ENCODE data around the gene PTPRT. TPM values are rescaled to one million over a fixed set of nuclear protein-coding genes. Genes with fewer than 3 reads are reported as not detected.

Gene PTPRT
- total and polyA plus RNA-seq, 4 donors = 0.14 to 2.8 (median 0.40) TPM

GRCh38 chr20:42763015-42763414 lies 426.7 kb downstream of the PTPRT start:
- TF ChIP-seq HNF4G (IDR thresholded peaks at IDR 0.05) (no peak), HNF4A (conservative IDR thresholded peaks at IDR 0.05) (no peak), RXRA (IDR thresholded peaks at IDR 0.05) (no peak), SP1 (IDR thresholded peaks at IDR 0.05) (no peak), CTCF (IDR thresholded peaks at IDR 0.05; ENCODE audit: low read depth, low read length, missing input control) (no peak)
- TF ChIP-seq, protein P1, sequence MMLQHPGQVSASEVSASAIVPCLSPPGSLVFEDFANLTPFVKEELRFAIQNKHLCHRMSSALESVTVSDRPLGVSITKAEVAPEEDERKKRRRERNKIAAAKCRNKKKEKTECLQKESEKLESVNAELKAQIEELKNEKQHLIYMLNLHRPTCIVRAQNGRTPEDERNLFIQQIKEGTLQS (IDR thresholded peaks at IDR 0.05) = no peak
- TF ChIP-seq, protein P2, sequence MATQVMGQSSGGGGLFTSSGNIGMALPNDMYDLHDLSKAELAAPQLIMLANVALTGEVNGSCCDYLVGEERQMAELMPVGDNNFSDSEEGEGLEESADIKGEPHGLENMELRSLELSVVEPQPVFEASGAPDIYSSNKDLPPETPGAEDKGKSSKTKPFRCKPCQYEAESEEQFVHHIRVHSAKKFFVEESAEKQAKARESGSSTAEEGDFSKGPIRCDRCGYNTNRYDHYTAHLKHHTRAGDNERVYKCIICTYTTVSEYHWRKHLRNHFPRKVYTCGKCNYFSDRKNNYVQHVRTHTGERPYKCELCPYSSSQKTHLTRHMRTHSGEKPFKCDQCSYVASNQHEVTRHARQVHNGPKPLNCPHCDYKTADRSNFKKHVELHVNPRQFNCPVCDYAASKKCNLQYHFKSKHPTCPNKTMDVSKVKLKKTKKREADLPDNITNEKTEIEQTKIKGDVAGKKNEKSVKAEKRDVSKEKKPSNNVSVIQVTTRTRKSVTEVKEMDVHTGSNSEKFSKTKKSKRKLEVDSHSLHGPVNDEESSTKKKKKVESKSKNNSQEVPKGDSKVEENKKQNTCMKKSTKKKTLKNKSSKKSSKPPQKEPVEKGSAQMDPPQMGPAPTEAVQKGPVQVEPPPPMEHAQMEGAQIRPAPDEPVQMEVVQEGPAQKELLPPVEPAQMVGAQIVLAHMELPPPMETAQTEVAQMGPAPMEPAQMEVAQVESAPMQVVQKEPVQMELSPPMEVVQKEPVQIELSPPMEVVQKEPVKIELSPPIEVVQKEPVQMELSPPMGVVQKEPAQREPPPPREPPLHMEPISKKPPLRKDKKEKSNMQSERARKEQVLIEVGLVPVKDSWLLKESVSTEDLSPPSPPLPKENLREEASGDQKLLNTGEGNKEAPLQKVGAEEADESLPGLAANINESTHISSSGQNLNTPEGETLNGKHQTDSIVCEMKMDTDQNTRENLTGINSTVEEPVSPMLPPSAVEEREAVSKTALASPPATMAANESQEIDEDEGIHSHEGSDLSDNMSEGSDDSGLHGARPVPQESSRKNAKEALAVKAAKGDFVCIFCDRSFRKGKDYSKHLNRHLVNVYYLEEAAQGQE (IDR thresholded peaks at IDR 0.05) = no peak
- Histone ChIP-seq H3K4me3 (ENCODE audit: low read depth in 1 of 3, low read length in 3 of 3) (no peak overlapping the region), H3K27me3 (ENCODE audit: control insufficient read depth in 4 of 4, insufficient read depth in 4 of 4, low read length in 3 of 4) (no peaks in the 10 kb centered on the region), H3K9me3 (ENCODE audit: control insufficient read depth in 4 of 4, low read length in 3 of 4) (peaks cover 0 to 6% (median 0%) of the 10 kb centered on the region in 4 donors), H3K4me1 (ENCODE audit: control insufficient read depth in 4 of 4, insufficient read depth in 4 of 4, low read length in 3 of 4) (no peaks in the 10 kb centered on the region), H3K27ac (ENCODE audit: low read depth in 1 of 2, low read length in 2 of 2) (no peak overlapping the region), H3K36me3 (ENCODE audit: control insufficient read depth in 4 of 4, insufficient read depth in 3 of 4, low read depth in 1 of 4, low read length in 3 of 4) (no peaks in the 10 kb centered on the region), H3K9ac (ENCODE audit: low read depth in 1 of 2, low read length in 2 of 2) (no peak overlapping the region)
- 78% methylated on average over 1 of the region's 1 CpG for WGBS
- no peak for DNase-seq (ENCODE audit: low spot score)

DNA sequence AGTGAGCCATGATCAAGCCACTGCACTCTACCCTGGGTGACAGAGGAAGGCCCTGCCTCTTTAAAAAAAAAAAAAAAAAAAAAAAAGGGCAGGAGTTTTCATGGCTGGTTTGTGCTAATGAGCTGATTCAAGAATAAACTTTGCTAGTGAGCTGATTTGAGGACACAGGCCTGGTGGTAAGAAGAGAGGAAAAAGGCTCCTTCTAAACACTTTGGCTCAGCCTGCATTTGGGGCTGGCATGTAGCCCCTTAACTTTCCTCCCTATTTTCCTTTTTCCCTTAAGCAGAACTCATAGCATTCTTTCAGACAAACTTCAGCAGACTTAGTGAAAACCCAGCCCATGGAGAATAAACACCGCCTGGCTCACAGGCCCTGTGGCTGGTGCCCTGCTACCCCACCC lies 432.7 kb downstream of the PTPRT start:
- Histone ChIP-seq H3K36me3 (ENCODE audit: control insufficient read depth in 4 of 4, insufficient read depth in 3 of 4, low read depth in 1 of 4, low read length in 3 of 4) (no peaks in the 10 kb centered on the region), H3K4me3 (ENCODE audit: low read depth in 1 of 3, low read length in 3 of 3) (no peak overlapping the region), H3K27ac (ENCODE audit: low read depth in 1 of 2, low read length in 2 of 2) (no peak overlapping the region), H3K9me3 (ENCODE audit: control insufficient read depth in 4 of 4, low read length in 3 of 4) (peaks cover 0 to 6% (median 0%) of the 10 kb centered on the region in 4 donors), H3K4me1 (ENCODE audit: control insufficient read depth in 4 of 4, insufficient read depth in 4 of 4, low read length in 3 of 4) (no peaks in the 10 kb centered on the region), H3K27me3 (ENCODE audit: control insufficient read depth in 4 of 4, insufficient read depth in 4 of 4, low read length in 3 of 4) (no peaks in the 10 kb centered on the region), H3K9ac (ENCODE audit: low read depth in 1 of 2, low read length in 2 of 2) (no peak overlapping the region)
- 82% methylated on average over 1 of the region's 1 CpG for WGBS
- TF ChIP-seq GABPA (IDR thresholded peaks at IDR 0.05 in 1 of 2, conservative IDR thresholded peaks at IDR 0.05 in 1 of 2) = no peak
- TF ChIP-seq, protein P3, sequence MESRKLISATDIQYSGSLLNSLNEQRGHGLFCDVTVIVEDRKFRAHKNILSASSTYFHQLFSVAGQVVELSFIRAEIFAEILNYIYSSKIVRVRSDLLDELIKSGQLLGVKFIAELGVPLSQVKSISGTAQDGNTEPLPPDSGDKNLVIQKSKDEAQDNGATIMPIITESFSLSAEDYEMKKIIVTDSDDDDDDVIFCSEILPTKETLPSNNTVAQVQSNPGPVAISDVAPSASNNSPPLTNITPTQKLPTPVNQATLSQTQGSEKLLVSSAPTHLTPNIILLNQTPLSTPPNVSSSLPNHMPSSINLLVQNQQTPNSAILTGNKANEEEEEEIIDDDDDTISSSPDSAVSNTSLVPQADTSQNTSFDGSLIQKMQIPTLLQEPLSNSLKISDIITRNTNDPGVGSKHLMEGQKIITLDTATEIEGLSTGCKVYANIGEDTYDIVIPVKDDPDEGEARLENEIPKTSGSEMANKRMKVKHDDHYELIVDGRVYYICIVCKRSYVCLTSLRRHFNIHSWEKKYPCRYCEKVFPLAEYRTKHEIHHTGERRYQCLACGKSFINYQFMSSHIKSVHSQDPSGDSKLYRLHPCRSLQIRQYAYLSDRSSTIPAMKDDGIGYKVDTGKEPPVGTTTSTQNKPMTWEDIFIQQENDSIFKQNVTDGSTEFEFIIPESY (IDR thresholded peaks at IDR 0.05) = no peak
- DNase-seq (ENCODE audit: low spot score) = no peak

DNA sequence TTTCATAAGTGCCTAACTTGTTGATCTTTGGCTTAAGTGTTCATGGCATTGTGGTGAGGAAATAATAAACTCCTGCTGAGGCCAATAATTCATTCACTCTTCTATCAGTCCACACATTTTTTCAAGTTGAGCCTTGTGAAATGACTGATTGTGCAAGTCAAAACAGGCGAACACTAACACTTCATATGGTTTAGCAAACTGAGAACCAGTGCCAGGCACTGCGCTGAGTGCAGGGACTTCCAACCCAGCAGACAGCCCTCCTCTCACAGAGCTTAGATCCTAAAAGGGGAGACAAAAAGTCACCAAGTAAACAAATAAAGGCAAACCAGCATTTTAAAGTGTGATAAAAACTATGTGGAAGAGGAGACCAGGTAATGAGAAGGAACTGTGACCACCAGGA lies 435.0 kb downstream of the PTPRT start:
- TF ChIP-seq, protein P4, sequence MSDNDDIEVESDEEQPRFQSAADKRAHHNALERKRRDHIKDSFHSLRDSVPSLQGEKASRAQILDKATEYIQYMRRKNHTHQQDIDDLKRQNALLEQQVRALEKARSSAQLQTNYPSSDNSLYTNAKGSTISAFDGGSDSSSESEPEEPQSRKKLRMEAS (IDR thresholded peaks at IDR 0.05) = no peak
- TF ChIP-seq, protein P1 (IDR thresholded peaks at IDR 0.05) = no peak
- TF ChIP-seq GABPA (IDR thresholded peaks at IDR 0.05 in 1 of 2, conservative IDR thresholded peaks at IDR 0.05 in 1 of 2) (no peak), HNF4G (IDR thresholded peaks at IDR 0.05) (no peak), FOXA1 (IDR thresholded peaks at IDR 0.05) (no peak), EGR1 (IDR thresholded peaks at IDR 0.05; ENCODE audit: low read depth in 2 of 2) (no peak)
- Histone ChIP-seq H3K9me3 (ENCODE audit: control insufficient read depth in 4 of 4, low read length in 3 of 4) (peaks cover 0 to 3% (median 0%) of the 10 kb centered on the region in 4 donors), H3K4me3 (ENCODE audit: low read depth in 1 of 3, low read length in 3 of 3) (no peak overlapping the region), H3K9ac (ENCODE audit: low read depth in 1 of 2, low read length in 2 of 2) (no peak overlapping the region), H3K4me1 (ENCODE audit: control insufficient read depth in 4 of 4, insufficient read depth in 4 of 4, low read length in 3 of 4) (no peaks in the 10 kb centered on the region), H3K27ac (ENCODE audit: low read depth in 1 of 2, low read length in 2 of 2) (no peak overlapping the region), H3K36me3 (ENCODE audit: control insufficient read depth in 4 of 4, insufficient read depth in 3 of 4, low read depth in 1 of 4, low read length in 3 of 4) (no peaks in the 10 kb centered on the region), H3K27me3 (ENCODE audit: control insufficient read depth in 4 of 4, insufficient read depth in 4 of 4, low read length in 3 of 4) (no peaks in the 10 kb centered on the region)
- no peak for DNase-seq (ENCODE audit: low spot score)
- WGBS = 49% methylated on average over 2 of the region's 2 CpGs

Data from liver (tissue), 9 donors.